ENCODE results near the gene GFRA1.

GRCh38 chr10:116255886-116256751 lies 16.9 kb downstream of the GFRA1 start:
- no peak for TF ChIP-seq CTCF (IDR thresholded peaks at IDR 0.05)
- no peak for TF ChIP-seq POLR2A (IDR thresholded peaks at IDR 0.05)
